ENCODE results near the gene HSPBP1.
"Not testable (repeated sequence)": the region's sequence is repeated elsewhere in the genome, so short reads cannot be mapped to it uniquely, and the experiment has no call there.

The HSPBP1 gene

GRCh38 chr19:55279770-55280643 lies at the start of gene HSPBP1:
Gene HSPBP1, minus strand, starts transcription at chr19:55280110. Its CDS starts 502 bp downstream, at chr19:55279608.
- peak; percentile 89 for DNase-seq

- not testable (repeated sequence) for DNase-seq
These were observed 48.9 kb upstream of the HSPBP1 start for GRCh38 chr19:55328774-55329318.

- DNase-seq, result no peak
These were observed 45.3 kb upstream of the HSPBP1 start, which contains the start of gene TMEM150B for GRCh38 chr19:55325172-55325571. Gene TMEM150B, minus strand, starts transcription at chr19:55325341. Its CDS starts 4,305 bp downstream, at chr19:55321036.

GRCh38 chr19:55324662-55325061 lies 44.8 kb upstream of the HSPBP1 start:
- DNase-seq, result no peak

- DNase-seq, result no peak
These were observed 42.4 kb upstream of the HSPBP1 start for GRCh38 chr19:55322204-55322885.

- DNase-seq, result no peak
These were observed 41.7 kb upstream of the HSPBP1 start for GRCh38 chr19:55321466-55322137.

- DNase-seq, result no peak
These were observed 41.0 kb upstream of the HSPBP1 start for GRCh38 chr19:55320844-55321419.

GRCh38 chr19:55319785-55320184 lies 39.9 kb upstream of the HSPBP1 start:
- no peak for DNase-seq

- no peak for DNase-seq
These were observed 36.7 kb upstream of the HSPBP1 start for GRCh38 chr19:55316646-55317045.

- DNase-seq, result no peak
These were observed 36.1 kb upstream of the HSPBP1 start for GRCh38 chr19:55315956-55316525.

GRCh38 chr19:55314396-55314795 lies 34.5 kb upstream of the HSPBP1 start:
- no peak for DNase-seq

GRCh38 chr19:55312621-55313512 lies 33.0 kb upstream of the HSPBP1 start:
- no peak for DNase-seq

- DNase-seq, result no peak
These were observed 31.9 kb upstream of the HSPBP1 start for GRCh38 chr19:55311797-55312196.

- no peak for DNase-seq
These were observed 31.5 kb upstream of the HSPBP1 start for GRCh38 chr19:55311397-55311796.

- no peak for DNase-seq
These were observed 30.6 kb upstream of the HSPBP1 start for GRCh38 chr19:55310498-55310897.

GRCh38 chr19:55309448-55309847 lies 29.5 kb upstream of the HSPBP1 start:
- DNase-seq, result no peak

GRCh38 chr19:55308281-55308680 lies 28.4 kb upstream of the HSPBP1 start:
- DNase-seq, result no peak

GRCh38 chr19:55306712-55307111 lies 26.8 kb upstream of the HSPBP1 start:
- no peak for DNase-seq

GRCh38 chr19:55305983-55306562 lies 26.2 kb upstream of the HSPBP1 start:
- no peak for DNase-seq

GRCh38 chr19:55305491-55305890 lies 25.6 kb upstream of the HSPBP1 start:
- no peak for DNase-seq

- no peak for DNase-seq
These were observed 25.1 kb upstream of the HSPBP1 start for GRCh38 chr19:55304980-55305379.

Data from NCI-H1417 treated with DMSO at 0.1 percent for 48 hours (cell line).